A549 (cell line): Measurements from ENCODE around the gene PLEKHN1. TPM values are rescaled to one million over a fixed set of nuclear protein-coding genes. Genes with fewer than 3 reads are reported as not detected.

Experiments
- ATAC-seq, 2 experiments: fragments of 200-7000 bp in 1 of 2; fragments of >200 bp in 1 of 2; cut with Nextera tagmentation in 1 of 2; cut with Tn5 transposase in 1 of 2; 3 replicates each; pipeline versions ENCODE4 v1.8.0 to v1.9.1; 2018 to 2020; ENCODE audit warnings: mild to moderate bottlenecking in 1 of 2, moderate library complexity in 1 of 2
- CTCF ChIA-PET: fragments of 300-600 bp; sonication (Branson Sonifier 250); formaldehyde crosslinking; extraction: SDS; loops from one replicate; lab custom pipeline; 2021; ENCODE audit warnings: antibody characterized with exemption, inconsistent platforms; lab: Yijun Ruan, JAX
- POLR2A ChIA-PET: fragments of 350-600 bp; formaldehyde crosslinking; extraction: SDS; loops from one replicate; lab custom pipeline; 2021; ENCODE audit warnings: antibody characterized with exemption, inconsistent platforms; lab: Yijun Ruan, JAX
- DNase-seq, 2 experiments: peaks; one replicate each; pipeline versions ENCODE4 v3.0.0 to v3.0.0-alpha.2; 2011 to 2016; ENCODE audit warnings: low read depth in 1 of 2, low spot score in 1 of 2
- FAIRE-seq: peaks from 2 replicates; lab custom pipeline; 2011; peaks lifted over from hg19 to GRCh38; lab: Jason Lieb, UNC
- H3K27ac ChIP-seq, 2 experiments: fragments of >200 bp; sonication (Bioruptor Twin); formaldehyde crosslinking; 3 replicates each; pipeline ENCODE4 v1.5.1; 2016 to 2017
- H3K4me1 ChIP-seq: fragments of >200 bp; sonication (Bioruptor Twin); formaldehyde crosslinking; 3 replicates; pipeline ENCODE4 v1.6.1; 2016
- H3K4me2 ChIP-seq: fragments of >200 bp; sonication (Bioruptor Twin); formaldehyde crosslinking; 3 replicates; pipeline ENCODE4 v1.6.1; 2016
- H3K4me3 ChIP-seq: fragments of >200 bp; sonication (Bioruptor Twin); formaldehyde crosslinking; 3 replicates; pipeline ENCODE4 v1.5.1; 2016
- H3K9me3 ChIP-seq: fragments of >200 bp; sonication (Bioruptor Twin); formaldehyde crosslinking; 3 replicates; pipeline ENCODE4 v1.6.1; 2016
- HDAC2 ChIP-seq: fragments of 200-600 bp; sonication (generic); IDR thresholded peaks from 2 replicates; pipeline ENCODE4 v1.6.1; 2016
- HEYL ChIP-seq: fragments of 250-450 bp; sonication (Bioruptor Pico); IDR thresholded peaks from 2 replicates; pipeline ENCODE4 v1.8.0; 2021; ENCODE audit warnings: mild to moderate bottlenecking, moderate library complexity
- HOXA7 ChIP-seq: fragments of 250-450 bp; sonication (Bioruptor Pico); IDR thresholded peaks from 2 replicates; pipeline ENCODE4 v1.5.0; 2020; ENCODE audit warnings: mild to moderate bottlenecking, moderate library complexity
- JUN ChIP-seq, 2 experiments: fragments of >200 bp; sonication (Bioruptor Twin); formaldehyde crosslinking; IDR thresholded peaks; 2 replicates in 1 of 2; 3 replicates in 1 of 2; pipeline ENCODE4 v1.6.1; 2016 to 2017
- PBX3 ChIP-seq: IDR thresholded peaks from 2 replicates; pipeline ENCODE4 v1.6.1; 2012
- POLR2A ChIP-seq: IDR thresholded peaks from 2 replicates; pipeline ENCODE4 v1.6.1; 2012; ENCODE audit warnings: mild to moderate bottlenecking, low read length
- RAD21 ChIP-seq, 2 experiments: fragments of >200 bp in 1 of 2; sonication (Bioruptor Twin) in 1 of 2; formaldehyde crosslinking in 1 of 2; IDR thresholded peaks in 1 of 2; conservative IDR thresholded peaks in 1 of 2; 2 replicates in 1 of 2; 3 replicates in 1 of 2; pipeline ENCODE4 v1.6.1; 2012 to 2018; ENCODE audit warnings: inconsistent platforms in 1 of 2
- RFX5 ChIP-seq: fragments of 450-650 bp; IDR thresholded peaks from 2 replicates; pipeline ENCODE4 v1.7.1; 2014; ENCODE audit warnings: antibody characterized with exemption, mild to moderate bottlenecking, moderate library complexity
- RNF2 ChIP-seq: fragments of 200-600 bp; sonication (generic); IDR thresholded peaks from 2 replicates; pipeline ENCODE4 v1.6.1; 2016; ENCODE audit warnings: low read depth, mild to moderate bottlenecking, antibody characterized with exemption, moderate library complexity, borderline replicate concordance
- TP53 ChIP-seq: fragments of 250-450 bp; sonication (Bioruptor Pico); IDR thresholded peaks from 2 replicates; pipeline ENCODE4 v1.5.0; 2021; ENCODE audit warnings: mild to moderate bottlenecking, moderate library complexity
- ZSCAN20 ChIP-seq: fragments of 250-450 bp; sonication (Bioruptor Pico); IDR thresholded peaks from 2 replicates; pipeline ENCODE4 v1.8.0; 2022; ENCODE audit warnings: mild to moderate bottlenecking, moderate library complexity
- WGBS: methylation state at CpG from one replicate; pipeline ENCODE4 v1.1.6; 2017; ENCODE audit errors: missing lambda C conversion rate; 5-methylcytosine and 5-hydroxymethylcytosine counted together
- polyA plus RNA-seq, 4 experiments: library from polyadenylated mRNA; depleted of rRNA in 3 of 4; stranded (reverse); fragments of >200 nt; fragmentation: RNase III in 1 of 4; extraction: RNeasy Plus Mini Kit Qiagen cat#74134 plus additional on column Dnase treatment in 1 of 4; gene quantifications; 2 replicates in 3 of 4; 3 replicates in 1 of 4; pipeline ENCODE4 v1.2.3, GENCODE V29; 2011 to 2017
- TF ChIP-seq, protein P1 (sequence below): IDR thresholded peaks from 2 replicates; pipeline ENCODE4 v1.6.1; 2012; ENCODE audit warnings: low read depth, borderline replicate concordance
- TF ChIP-seq, protein P2 (sequence below): fragments of >200 bp; sonication (Bioruptor Twin); formaldehyde crosslinking; IDR thresholded peaks from 3 replicates; pipeline ENCODE4 v1.5.1; 2016
- TF ChIP-seq, protein P3 (sequence below): IDR thresholded peaks from 2 replicates; pipeline ENCODE4 v1.6.1; 2012
- TF ChIP-seq, protein P4 (sequence below): fragments of >200 bp; sonication (Bioruptor Twin); formaldehyde crosslinking; IDR thresholded peaks from 3 replicates; pipeline ENCODE4 v1.6.1; 2016
- TF ChIP-seq, protein P5 (sequence below): fragments of 200-600 bp; sonication (generic); IDR thresholded peaks from 2 replicates; pipeline ENCODE4 v1.6.1; 2016; ENCODE audit warnings: antibody characterized with exemption, mild to moderate bottlenecking, moderate library complexity
- TF ChIP-seq, protein P6 (sequence below): fragments of >200 bp; sonication (Bioruptor Twin); formaldehyde crosslinking; IDR thresholded peaks from 2 replicates; pipeline ENCODE4 v1.6.1; 2016

PLEKHN1 gene
- polyA plus RNA-seq, 2 of the 4 experiments (the other 2 are of a cell fraction) = 0.75 to 3.2 TPM

GRCh38 chr1:924656-925560, 41.4 kb upstream of the PLEKHN1 start:
- TF ChIP-seq RNF2 (0 out of 2 replicates have a peak, but pooled peaks have one; percentile 66), HEYL (CRISPR knock-in tag) (no peak), RAD21 (conservative IDR thresholded peaks at IDR 0.05 in 1 of 2, IDR thresholded peaks at IDR 0.05 in 1 of 2) (peak in 1 of 2 experiments; percentile 33; a peak in 1 of 5 replicates), JUN (IDR thresholded peaks at IDR 0.05) (peak in 1 of 2 experiments; percentile 64; a peak in 3 of 5 replicates), PBX3 (no peak), RFX5 (no peak)
- TF ChIP-seq, protein P1, sequence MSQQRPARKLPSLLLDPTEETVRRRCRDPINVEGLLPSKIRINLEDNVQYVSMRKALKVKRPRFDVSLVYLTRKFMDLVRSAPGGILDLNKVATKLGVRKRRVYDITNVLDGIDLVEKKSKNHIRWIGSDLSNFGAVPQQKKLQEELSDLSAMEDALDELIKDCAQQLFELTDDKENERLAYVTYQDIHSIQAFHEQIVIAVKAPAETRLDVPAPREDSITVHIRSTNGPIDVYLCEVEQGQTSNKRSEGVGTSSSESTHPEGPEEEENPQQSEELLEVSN = peak; percentile 51; the same call in 1 of the 2 replicates
- TF ChIP-seq, protein P2, sequence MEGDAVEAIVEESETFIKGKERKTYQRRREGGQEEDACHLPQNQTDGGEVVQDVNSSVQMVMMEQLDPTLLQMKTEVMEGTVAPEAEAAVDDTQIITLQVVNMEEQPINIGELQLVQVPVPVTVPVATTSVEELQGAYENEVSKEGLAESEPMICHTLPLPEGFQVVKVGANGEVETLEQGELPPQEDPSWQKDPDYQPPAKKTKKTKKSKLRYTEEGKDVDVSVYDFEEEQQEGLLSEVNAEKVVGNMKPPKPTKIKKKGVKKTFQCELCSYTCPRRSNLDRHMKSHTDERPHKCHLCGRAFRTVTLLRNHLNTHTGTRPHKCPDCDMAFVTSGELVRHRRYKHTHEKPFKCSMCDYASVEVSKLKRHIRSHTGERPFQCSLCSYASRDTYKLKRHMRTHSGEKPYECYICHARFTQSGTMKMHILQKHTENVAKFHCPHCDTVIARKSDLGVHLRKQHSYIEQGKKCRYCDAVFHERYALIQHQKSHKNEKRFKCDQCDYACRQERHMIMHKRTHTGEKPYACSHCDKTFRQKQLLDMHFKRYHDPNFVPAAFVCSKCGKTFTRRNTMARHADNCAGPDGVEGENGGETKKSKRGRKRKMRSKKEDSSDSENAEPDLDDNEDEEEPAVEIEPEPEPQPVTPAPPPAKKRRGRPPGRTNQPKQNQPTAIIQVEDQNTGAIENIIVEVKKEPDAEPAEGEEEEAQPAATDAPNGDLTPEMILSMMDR = peak; percentile 22; the same call in 1 of the 3 replicates
- TF ChIP-seq, protein P3, sequence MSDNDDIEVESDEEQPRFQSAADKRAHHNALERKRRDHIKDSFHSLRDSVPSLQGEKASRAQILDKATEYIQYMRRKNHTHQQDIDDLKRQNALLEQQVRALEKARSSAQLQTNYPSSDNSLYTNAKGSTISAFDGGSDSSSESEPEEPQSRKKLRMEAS = peak; percentile 42; the same call in 1 of the 2 replicates
- TF ChIP-seq, all 56 proteins: peak for 6
- H3K27ac ChIP-seq = peak overlapping the region; percentile 95 to 97
- ChIA-PET POLR2A (no interaction called here), CTCF (interaction anchor here (3.7 kb wide), 1 partner anchor 15 kb away, joined by 37 read pairs; no protein-coding TSS in a partner anchor)
- H3K4me2 ChIP-seq = peak overlapping the region; percentile 97
- FAIRE-seq = no peak
- H3K4me3 ChIP-seq = peak overlapping the region; percentile 84
- WGBS = 4% methylated on average over 21 of the region's 120 CpGs
- DNase-seq = peak in 1 of 2 experiments; percentile 71
- ATAC-seq = peak; percentile 8 to 30
- H3K9me3 ChIP-seq = no peaks in the 10 kb centered on the region
- peaks cover 55% of the 10 kb centered on the region for H3K4me1 ChIP-seq

DNA sequence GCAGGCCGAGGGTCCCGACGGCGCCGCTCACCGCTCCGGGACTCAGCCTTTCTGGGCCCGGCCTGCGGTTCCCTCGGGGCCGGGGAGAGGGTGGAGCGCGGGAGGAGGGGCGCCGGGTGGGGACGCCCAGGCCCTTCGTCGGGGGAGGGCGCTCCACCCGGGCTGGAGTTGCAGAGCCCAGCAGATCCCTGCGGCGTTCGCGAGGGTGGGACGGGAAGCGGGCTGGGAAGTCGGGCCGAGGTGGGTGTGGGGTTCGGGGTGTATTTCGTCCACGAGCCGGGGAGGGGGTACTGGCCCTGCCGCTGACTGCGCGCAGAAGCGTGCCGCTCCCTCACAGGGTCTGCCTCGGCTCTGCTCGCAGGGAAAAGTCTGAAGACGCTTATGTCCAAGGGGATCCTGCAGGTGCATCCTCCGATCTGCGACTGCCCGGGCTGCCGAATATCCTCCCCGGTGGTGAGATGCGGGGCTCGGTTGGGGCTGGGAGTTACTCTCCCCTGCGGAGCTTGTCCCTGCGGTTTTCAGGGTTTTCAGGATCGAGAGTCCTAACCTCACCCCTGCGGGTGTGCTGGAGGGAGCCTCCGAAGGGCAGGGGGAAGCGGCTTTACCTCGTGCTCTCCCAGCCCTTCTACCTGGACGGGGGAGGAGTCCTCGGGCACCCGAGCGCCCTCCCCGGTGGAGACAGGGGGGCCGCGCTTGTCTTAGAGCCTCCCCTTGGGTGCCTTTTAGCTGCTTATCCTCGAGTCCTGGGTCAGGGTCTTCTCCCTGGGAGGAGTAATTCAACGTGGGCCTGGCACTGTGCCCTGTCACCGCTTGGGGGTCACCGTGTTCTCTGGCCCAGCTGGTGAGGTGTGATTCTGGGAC, 40.5 kb upstream of the PLEKHN1 start:
- CTCF ChIA-PET = interaction anchor here (1.4 to 6.9 kb wide), 2 partner anchors 16 to 21 kb away, joined by 5 to 84 read pairs; no protein-coding TSS in a partner anchor
- DNase-seq = peak in 1 of 2 experiments; percentile 64
- peak overlapping the region; percentile 97 for H3K4me2 ChIP-seq
- peak; percentile 31 to 55; a peak in 4 of 6 replicates for ATAC-seq
- H3K27ac ChIP-seq = peak overlapping the region; percentile 95 to 97
- no peaks in the 10 kb centered on the region for H3K9me3 ChIP-seq
- peak overlapping the region; percentile 84 for H3K4me3 ChIP-seq
- FAIRE-seq = no peak
- POLR2A ChIA-PET = no interaction called here
- TF ChIP-seq HOXA7 = no peak
- TF ChIP-seq HEYL (CRISPR knock-in tag) = no peak
- TF ChIP-seq, protein P4, sequence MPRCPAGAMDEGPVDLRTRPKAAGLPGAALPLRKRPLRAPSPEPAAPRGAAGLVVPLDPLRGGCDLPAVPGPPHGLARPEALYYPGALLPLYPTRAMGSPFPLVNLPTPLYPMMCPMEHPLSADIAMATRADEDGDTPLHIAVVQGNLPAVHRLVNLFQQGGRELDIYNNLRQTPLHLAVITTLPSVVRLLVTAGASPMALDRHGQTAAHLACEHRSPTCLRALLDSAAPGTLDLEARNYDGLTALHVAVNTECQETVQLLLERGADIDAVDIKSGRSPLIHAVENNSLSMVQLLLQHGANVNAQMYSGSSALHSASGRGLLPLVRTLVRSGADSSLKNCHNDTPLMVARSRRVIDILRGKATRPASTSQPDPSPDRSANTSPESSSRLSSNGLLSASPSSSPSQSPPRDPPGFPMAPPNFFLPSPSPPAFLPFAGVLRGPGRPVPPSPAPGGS = no peak
- TF ChIP-seq, protein P5, sequence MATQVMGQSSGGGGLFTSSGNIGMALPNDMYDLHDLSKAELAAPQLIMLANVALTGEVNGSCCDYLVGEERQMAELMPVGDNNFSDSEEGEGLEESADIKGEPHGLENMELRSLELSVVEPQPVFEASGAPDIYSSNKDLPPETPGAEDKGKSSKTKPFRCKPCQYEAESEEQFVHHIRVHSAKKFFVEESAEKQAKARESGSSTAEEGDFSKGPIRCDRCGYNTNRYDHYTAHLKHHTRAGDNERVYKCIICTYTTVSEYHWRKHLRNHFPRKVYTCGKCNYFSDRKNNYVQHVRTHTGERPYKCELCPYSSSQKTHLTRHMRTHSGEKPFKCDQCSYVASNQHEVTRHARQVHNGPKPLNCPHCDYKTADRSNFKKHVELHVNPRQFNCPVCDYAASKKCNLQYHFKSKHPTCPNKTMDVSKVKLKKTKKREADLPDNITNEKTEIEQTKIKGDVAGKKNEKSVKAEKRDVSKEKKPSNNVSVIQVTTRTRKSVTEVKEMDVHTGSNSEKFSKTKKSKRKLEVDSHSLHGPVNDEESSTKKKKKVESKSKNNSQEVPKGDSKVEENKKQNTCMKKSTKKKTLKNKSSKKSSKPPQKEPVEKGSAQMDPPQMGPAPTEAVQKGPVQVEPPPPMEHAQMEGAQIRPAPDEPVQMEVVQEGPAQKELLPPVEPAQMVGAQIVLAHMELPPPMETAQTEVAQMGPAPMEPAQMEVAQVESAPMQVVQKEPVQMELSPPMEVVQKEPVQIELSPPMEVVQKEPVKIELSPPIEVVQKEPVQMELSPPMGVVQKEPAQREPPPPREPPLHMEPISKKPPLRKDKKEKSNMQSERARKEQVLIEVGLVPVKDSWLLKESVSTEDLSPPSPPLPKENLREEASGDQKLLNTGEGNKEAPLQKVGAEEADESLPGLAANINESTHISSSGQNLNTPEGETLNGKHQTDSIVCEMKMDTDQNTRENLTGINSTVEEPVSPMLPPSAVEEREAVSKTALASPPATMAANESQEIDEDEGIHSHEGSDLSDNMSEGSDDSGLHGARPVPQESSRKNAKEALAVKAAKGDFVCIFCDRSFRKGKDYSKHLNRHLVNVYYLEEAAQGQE = no peak
- no peak for TF ChIP-seq HDAC2
- no peak for TF ChIP-seq ZSCAN20
- TF ChIP-seq, protein P6, sequence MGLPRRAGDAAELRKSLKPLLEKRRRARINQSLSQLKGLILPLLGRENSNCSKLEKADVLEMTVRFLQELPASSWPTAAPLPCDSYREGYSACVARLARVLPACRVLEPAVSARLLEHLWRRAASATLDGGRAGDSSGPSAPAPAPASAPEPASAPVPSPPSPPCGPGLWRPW = no peak
- no peak for TF ChIP-seq TP53 (CRISPR knock-in tag)
- TF ChIP-seq POLR2A = peak; percentile 49
- H3K4me1 ChIP-seq = peaks cover 46% of the 10 kb centered on the region
- 72% methylated on average over 13 of the region's 65 CpGs for WGBS
